Measurements from ENCODE around the gene WIPF2.

GRCh38 chr17:40180694-40181093 lies 38.4 kb upstream of the WIPF2 start:
- TF ChIP-seq CTCF (IDR thresholded peaks at IDR 0.05; ENCODE audit: low read depth, low read length) (no peak), MAX (IDR thresholded peaks at IDR 0.05; ENCODE audit: low read depth, low read length) (no peak), POLR2A (IDR thresholded peaks at IDR 0.05; ENCODE audit: extremely low read depth, insufficient read length) (no peak), MYC (IDR thresholded peaks at IDR 0.05; ENCODE audit: low read depth, low read length) (no peak)

Data from NB4 (cell line).